ENCODE measurements around the gene NDUFB5.
"Not testable (repeated sequence)": the region's sequence is repeated elsewhere in the genome, so short reads cannot be mapped to it uniquely, and the experiment has no call there.

Gene NDUFB5

GRCh38 chr3:179630753-179631451 lies 26.3 kb downstream of the NDUFB5 start:
- no peak for DNase-seq (ENCODE audit: low read depth)

- no peak for DNase-seq (ENCODE audit: low read depth)
These were observed 35.9 kb downstream of the NDUFB5 start for GRCh38 chr3:179640469-179640868.

- DNase-seq (ENCODE audit: low read depth) = no peak
These were observed 38.3 kb downstream of the NDUFB5 start for GRCh38 chr3:179642871-179643270.

- not testable (repeated sequence) for DNase-seq (ENCODE audit: low read depth)
These were observed 39.2 kb downstream of the NDUFB5 start for GRCh38 chr3:179643837-179644236.

- no peak for DNase-seq (ENCODE audit: low read depth)
These were observed 41.6 kb downstream of the NDUFB5 start for GRCh38 chr3:179646177-179646576.

- no peak for DNase-seq (ENCODE audit: low read depth)
These were observed 47.3 kb downstream of the NDUFB5 start for GRCh38 chr3:179651687-179652446.

- DNase-seq (ENCODE audit: low read depth) = peak; percentile 30
These were observed 48.0 kb downstream of the NDUFB5 start, which contains the start of gene USP13 for GRCh38 chr3:179652447-179653095. USP13 (plus strand) TSS chr3:179653040; CDS start chr3:179653226, 186 bp downstream.

- peak; percentile 37 for DNase-seq (ENCODE audit: low read depth)
These were observed 48.7 kb downstream of the NDUFB5 start for GRCh38 chr3:179653096-179653797.

GRCh38 chr3:179655236-179655635 lies 50.6 kb downstream of the NDUFB5 start:
- DNase-seq (ENCODE audit: low read depth) = no peak

GRCh38 chr3:179658606-179659005 lies 54.0 kb downstream of the NDUFB5 start:
- DNase-seq (ENCODE audit: low read depth) = no peak

GRCh38 chr3:179660872-179661271 lies 56.3 kb downstream of the NDUFB5 start:
- no peak for DNase-seq (ENCODE audit: low read depth)

- no peak for DNase-seq (ENCODE audit: low read depth)
These were observed 57.2 kb downstream of the NDUFB5 start for GRCh38 chr3:179661777-179662176.

GRCh38 chr3:179663093-179663492 lies 58.5 kb downstream of the NDUFB5 start:
- no peak for DNase-seq (ENCODE audit: low read depth)

GRCh38 chr3:179666030-179666429 lies 61.4 kb downstream of the NDUFB5 start:
- no peak for DNase-seq (ENCODE audit: low read depth)

GRCh38 chr3:179666436-179667035 lies 61.9 kb downstream of the NDUFB5 start:
- DNase-seq (ENCODE audit: low read depth) = no peak

GRCh38 chr3:179668429-179668828 lies 63.8 kb downstream of the NDUFB5 start:
- no peak for DNase-seq (ENCODE audit: low read depth)

- DNase-seq (ENCODE audit: low read depth) = no peak
These were observed 65.7 kb downstream of the NDUFB5 start for GRCh38 chr3:179670311-179670710.

- no peak for DNase-seq (ENCODE audit: low read depth)
These were observed 66.7 kb downstream of the NDUFB5 start for GRCh38 chr3:179671309-179671708.

- DNase-seq (ENCODE audit: low read depth) = no peak
These were observed 67.2 kb downstream of the NDUFB5 start for GRCh38 chr3:179671747-179672242.

- DNase-seq (ENCODE audit: low read depth) = no peak
These were observed 68.3 kb downstream of the NDUFB5 start for GRCh38 chr3:179672918-179673317.

GRCh38 chr3:179673523-179673922 lies 68.9 kb downstream of the NDUFB5 start:
- no peak for DNase-seq (ENCODE audit: low read depth)

- DNase-seq (ENCODE audit: low read depth) = no peak
These were observed 71.5 kb downstream of the NDUFB5 start for GRCh38 chr3:179676081-179676480.
